GM12892 (cell line): ENCODE data around the gene RAB8A.
A peak's percentile ranks its signal among the peaks of the same experiment; 100 is the strongest.

ENCODE experiments used
- POLR2A ChIP-seq: IDR thresholded peaks from 2 replicates; pipeline ENCODE4 v1.6.1; 2011; ENCODE audit warnings: low read depth, low read length, control low read depth
- POLR2AphosphoS5 ChIP-seq: IDR thresholded peaks from 2 replicates; pipeline ENCODE4 v1.6.1; 2011; ENCODE audit warnings: low read depth, low read length, control low read depth

- peak; percentile 54 for TF ChIP-seq POLR2AphosphoS5
- TF ChIP-seq POLR2A, result no peak; the same call in 1 of the 2 replicates
Observed at GRCh38 chr19:16096280-16096855, 15.3 kb upstream of the RAB8A start.
